ENCODE measurements around the gene IRF7.
"Not testable (repeated sequence)": the region's sequence is repeated elsewhere in the genome, so short reads cannot be mapped to it uniquely, and the experiment has no call there.

IRF7 gene

GRCh38 chr11:578276-579035, 37.3 kb downstream of the IRF7 start:
- TF ChIP-seq, protein P1, sequence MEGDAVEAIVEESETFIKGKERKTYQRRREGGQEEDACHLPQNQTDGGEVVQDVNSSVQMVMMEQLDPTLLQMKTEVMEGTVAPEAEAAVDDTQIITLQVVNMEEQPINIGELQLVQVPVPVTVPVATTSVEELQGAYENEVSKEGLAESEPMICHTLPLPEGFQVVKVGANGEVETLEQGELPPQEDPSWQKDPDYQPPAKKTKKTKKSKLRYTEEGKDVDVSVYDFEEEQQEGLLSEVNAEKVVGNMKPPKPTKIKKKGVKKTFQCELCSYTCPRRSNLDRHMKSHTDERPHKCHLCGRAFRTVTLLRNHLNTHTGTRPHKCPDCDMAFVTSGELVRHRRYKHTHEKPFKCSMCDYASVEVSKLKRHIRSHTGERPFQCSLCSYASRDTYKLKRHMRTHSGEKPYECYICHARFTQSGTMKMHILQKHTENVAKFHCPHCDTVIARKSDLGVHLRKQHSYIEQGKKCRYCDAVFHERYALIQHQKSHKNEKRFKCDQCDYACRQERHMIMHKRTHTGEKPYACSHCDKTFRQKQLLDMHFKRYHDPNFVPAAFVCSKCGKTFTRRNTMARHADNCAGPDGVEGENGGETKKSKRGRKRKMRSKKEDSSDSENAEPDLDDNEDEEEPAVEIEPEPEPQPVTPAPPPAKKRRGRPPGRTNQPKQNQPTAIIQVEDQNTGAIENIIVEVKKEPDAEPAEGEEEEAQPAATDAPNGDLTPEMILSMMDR (IDR thresholded peaks at IDR 0.05; ENCODE audit: borderline replicate concordance, insufficient read depth, low read depth, low read length), result no peak
- H3K4me3 ChIP-seq (ENCODE audit: low read depth, low read length), result no peak overlapping the region

GRCh38 chr11:577611-577894, 38.2 kb downstream of the IRF7 start:
- TF ChIP-seq, protein P1 (IDR thresholded peaks at IDR 0.05; ENCODE audit: borderline replicate concordance, insufficient read depth, low read depth, low read length), result no peak
- peak overlapping the region; percentile 95 for H3K4me3 ChIP-seq (ENCODE audit: low read depth, low read length)

DNA sequence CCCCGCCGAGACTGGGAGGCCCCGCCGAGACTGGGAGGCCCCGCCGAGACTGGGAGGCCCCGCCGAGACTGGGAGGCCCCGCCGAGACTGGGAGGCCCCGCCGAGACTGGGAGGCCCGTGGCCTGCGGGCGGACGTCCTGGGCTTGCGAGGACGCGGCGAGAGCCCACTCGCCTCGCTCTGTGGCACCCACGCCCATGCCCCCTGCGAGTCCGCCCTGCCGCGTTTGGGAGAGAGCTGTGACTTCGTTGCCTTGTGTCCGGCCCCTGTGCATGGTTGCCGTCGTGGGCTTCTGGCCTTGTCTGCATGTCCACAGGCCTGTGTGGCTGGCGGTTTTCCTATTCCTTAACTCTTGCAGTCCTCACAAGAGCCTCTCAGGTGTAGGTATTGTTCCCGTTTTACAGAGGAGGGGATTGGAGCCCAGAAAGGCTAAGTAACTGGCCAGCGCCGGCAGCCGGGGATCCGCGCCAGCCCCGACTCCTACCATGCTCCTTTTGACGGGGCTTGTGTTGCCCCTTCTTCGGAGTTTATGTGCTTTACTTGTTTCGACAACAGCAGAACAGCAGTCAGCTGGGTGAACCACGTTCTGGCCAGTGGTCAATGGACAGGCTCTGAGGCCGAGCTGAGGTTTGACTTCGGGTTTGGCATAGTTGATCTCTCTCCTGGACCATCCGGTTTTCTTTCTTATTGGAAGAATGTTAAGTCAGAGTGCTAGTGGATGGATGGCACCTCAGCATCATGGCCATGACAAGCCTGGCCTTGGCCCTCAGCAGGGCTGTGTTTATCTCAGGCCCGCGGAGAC, 38.7 kb downstream of the IRF7 start:
- peak overlapping the region; percentile 95 for H3K4me3 ChIP-seq (ENCODE audit: low read depth, low read length)
- TF ChIP-seq, protein P1 (IDR thresholded peaks at IDR 0.05; ENCODE audit: borderline replicate concordance, insufficient read depth, low read depth, low read length), result no peak

DNA sequence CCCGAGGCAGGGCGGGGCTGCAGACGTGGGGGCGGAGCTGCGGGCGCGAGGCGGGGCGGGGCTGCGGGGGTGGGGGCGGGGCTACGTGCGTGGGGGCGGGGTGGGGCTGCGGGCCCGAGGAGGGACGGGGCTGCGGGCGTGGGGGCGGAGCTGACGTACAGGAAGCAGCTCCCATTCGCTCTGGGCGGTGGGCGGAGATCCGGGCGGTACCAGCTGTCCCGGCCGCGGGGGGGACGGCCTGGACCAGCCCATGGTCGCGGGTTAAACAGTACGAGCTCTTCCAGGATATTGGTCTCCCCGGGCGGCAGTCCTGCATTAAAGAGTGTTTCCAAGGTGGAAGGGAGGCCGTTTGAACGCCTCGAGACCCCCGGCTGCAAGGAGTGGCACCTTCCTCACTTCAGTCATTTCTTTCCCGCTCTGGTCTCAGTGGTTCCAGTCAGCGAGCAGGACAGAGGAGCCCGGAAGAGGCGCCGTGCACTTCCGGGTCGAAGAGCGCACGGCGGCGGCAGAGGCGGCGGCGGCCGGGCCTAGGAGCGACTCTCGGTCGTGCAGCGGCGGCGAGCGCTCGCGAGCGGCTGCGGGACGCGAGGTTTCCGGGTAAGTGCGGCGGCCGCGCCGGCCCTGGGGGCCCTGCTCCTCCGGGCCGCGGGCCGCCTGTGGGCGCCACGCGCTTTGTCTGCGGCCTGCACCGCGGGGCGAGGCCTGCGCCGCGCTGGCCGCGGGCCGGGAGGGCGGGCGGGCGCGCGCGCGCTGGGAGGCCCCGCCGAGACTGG, 39.6 kb downstream of the IRF7 start, which contains the start of gene PHRF1:
PHRF1 (plus strand) TSS at position 475 of the 773 bp plus-strand sequence. CDS start 5,043 bp downstream, outside the sequence.
- peak within 1 kb of the TSS; percentile 95 for H3K4me3 ChIP-seq (ENCODE audit: low read depth, low read length)
- TF ChIP-seq, protein P1 (IDR thresholded peaks at IDR 0.05; ENCODE audit: borderline replicate concordance, insufficient read depth, low read depth, low read length), result no peak

DNA sequence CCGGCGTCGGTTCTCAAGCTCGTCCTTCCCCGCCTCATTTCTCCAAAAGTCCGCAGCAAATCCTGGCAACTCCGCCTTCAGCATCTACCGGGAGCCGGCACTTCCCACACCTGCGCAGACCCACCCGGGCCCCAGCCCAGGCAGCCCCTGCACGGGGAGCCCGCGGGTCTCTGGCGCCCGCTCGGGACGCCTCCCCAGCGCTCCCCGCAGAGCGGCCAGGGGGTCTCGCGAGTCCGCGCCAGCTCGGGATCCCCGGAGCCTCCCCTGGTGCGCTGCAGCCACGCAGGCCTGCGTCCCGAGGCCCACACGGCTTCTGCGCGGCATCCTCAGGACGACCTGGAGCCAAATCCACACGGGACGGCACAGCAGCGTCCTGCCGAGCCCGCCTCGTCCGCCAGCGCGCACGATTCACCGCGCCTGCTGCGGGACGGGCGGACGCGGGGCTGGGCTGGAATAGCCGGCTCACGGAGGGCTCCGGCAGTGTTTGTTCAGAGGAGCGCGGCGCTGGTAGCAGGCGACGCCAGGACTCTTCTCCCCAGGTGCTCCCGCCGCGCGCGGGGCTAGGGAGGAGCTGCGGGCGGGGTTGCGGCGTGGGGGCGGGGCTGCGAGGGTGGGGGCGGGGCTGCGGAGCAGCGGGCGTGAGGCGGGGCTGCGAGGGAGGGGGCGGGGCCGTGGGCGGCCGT, 40.3 kb downstream of the IRF7 start:
- TF ChIP-seq, protein P1 (IDR thresholded peaks at IDR 0.05; ENCODE audit: borderline replicate concordance, insufficient read depth, low read depth, low read length), result no peak
- peak overlapping the region; percentile 61 for H3K4me3 ChIP-seq (ENCODE audit: low read depth, low read length)

DNA sequence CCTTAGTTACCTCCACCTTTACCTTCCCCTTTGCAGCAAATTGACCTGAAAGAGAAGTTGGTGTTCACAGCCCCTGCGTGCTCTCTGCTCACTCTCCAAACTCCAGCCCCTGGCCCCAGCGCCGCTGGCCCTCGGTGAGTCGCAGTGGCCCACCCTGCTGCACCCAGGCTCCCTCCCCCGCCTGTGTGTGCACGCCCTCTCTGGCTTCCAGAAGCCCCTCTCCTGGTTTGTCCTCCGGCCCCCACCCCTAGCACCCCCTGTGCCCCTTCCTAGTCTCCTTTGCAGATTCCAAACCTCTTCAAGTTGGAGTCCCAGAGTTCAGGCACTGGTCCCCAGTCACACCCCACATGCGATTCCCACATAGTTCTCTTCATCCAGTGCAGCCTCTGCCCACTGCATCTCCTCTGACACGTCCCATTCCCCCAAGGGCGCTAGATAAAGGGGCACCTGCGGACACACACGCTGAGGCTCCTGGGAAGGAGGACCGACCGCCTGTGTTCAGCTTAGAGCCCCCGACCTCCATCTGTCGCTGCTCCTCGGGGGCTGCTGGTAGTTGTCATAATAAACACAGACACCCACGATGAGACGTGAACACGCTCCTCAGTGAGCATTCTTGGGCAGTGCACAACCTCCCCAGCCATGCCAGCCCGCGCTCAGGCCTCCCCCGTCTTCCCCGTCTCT, 41.0 kb downstream of the IRF7 start:
- TF ChIP-seq, protein P1 (IDR thresholded peaks at IDR 0.05; ENCODE audit: borderline replicate concordance, insufficient read depth, low read depth, low read length), result no peak
- peak overlapping the region; percentile 61 for H3K4me3 ChIP-seq (ENCODE audit: low read depth, low read length)

GRCh38 chr11:574031-574570, 41.6 kb downstream of the IRF7 start:
- not testable (repeated sequence) for H3K4me3 ChIP-seq (ENCODE audit: low read depth, low read length)

Data from GM12875 (cell line).